ENCODE data around the gene INPP5K.

Gene INPP5K

DNA sequence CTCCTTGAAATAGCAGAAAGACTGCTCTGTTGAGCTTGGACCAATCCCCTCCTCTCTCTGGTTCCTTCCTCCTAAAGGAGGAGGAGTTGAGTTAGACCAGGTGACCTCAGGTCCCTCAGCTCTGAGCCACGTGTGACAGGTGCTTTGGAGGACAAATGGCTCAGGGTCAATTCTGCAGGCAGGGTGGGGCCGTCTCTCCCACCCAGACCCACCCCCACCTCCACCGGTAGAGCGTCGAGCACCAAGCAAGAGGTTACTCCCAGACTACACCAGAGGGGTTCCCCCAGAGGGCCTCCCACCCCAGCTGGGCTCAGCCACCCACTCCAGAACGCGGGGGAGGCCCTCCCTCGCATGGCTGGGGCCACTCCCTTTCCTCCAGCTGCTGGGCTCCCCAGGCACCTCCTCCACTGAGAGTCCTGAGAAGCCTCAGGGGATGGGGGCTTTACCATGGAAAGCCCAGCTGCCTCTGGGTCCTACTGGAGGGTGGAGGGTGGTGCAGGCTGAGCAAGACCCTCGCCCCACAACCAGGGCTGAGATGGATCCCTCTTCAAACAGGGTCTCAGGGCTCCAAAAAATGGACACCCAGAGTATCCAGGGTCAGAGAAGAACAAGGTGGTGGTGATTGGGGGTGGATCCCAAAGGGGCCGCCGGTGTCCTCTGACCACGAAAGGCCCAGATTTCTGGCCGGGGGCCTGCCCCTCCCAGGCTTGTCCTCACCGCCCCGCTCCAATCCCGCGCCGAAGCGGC is 31.6 kb downstream of the INPP5K start:
- DNase-seq = no peak

DNA sequence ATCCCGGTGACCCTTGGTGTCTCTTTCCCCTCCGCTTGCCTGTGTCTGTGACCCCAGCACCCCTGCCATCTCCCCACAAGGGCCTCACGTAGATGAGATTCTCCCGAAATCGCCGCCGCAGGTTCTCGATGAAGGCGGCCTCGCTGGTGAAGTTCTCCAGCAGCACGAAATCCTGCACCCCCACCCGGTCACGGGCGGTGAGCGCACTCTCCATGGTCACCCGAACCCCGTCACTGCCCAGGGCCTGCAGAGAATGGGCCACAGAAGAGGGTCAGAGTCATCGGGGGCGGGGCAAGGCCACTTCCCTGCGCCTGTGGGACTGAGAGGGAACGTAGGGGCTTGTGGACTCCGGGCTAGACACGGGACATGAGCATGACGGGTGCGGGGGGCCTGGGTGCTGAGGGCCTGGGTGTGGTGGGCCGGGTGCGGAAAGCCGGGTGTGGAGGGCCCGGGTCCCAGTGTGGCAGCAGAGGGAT is 32.3 kb downstream of the INPP5K start:
- DNase-seq = no peak

DNA sequence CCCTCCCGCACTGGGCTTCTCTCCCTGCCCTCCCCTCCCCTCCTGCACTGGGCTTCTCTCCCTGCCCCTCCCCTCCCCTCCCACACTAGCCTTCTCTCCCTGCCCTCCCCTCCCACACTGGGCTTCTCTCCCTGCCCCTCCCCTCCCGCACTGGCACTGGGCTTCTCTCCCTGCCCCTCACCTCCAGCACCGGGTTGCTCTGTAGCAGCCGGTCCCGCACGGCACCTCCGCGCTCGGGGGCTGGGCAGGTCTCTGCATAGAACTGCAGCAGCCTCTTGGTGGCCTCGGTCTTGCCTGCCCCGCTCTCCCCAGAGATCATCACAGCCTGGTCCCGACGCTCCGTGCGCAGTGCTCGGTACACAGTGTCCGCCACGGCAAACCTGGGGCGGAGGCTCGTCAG is 33.7 kb downstream of the INPP5K start:
- DNase-seq = no peak

DNA sequence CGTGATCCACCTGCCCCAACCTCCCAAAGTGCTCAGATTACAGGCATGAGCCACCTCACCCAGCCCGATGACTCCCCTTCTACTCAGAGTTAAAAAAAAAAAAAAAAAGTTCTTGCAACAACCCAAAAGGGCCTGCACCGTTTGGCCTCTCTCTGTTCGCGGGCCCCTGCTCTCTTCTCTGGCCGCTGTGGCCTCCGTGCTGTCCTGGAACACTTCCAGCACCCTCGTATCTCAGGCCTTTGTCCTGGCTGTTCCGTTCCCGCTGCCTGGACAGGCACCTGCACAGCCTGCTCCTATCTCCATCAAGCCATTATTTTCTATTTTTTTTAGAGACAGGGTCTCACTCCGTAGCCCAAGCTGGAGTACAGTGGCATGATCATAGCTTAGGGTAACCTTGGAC is 34.7 kb downstream of the INPP5K start:
- DNase-seq = no peak

DNA sequence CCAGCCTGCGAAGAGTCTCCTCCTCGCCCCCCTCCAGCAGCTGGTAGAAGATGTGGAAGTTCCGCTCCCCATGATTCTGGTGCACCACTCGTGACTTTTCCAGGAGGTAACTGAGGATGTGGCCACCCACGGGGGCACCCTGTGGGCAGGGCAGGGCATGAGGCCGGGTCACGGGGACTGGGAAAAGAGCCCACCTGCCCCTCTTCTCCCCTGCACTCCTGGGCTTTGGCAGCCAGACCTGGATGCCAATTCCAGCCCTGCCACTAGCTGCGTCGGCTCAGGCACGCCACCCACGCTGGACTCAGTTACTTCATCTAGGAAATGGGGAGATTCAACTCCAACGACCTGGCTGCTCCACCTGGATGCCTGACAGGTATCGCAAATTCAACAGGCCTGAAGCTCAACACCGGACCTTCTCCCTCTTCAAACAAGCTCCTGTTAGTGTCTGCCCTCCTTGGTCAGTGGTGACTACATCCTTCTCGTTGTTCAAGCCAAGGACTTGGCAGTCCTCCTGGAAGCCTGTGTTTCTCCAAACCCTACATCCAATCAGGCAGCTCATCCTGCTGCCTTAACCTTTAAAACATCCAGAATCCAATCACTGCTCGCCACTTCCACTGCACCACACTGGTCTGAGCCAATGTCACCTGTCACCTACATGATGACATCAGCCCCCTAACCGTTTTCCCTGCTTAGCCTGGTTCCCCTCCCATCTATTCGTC is 35.5 kb downstream of the INPP5K start:
- DNase-seq = no peak

DNA sequence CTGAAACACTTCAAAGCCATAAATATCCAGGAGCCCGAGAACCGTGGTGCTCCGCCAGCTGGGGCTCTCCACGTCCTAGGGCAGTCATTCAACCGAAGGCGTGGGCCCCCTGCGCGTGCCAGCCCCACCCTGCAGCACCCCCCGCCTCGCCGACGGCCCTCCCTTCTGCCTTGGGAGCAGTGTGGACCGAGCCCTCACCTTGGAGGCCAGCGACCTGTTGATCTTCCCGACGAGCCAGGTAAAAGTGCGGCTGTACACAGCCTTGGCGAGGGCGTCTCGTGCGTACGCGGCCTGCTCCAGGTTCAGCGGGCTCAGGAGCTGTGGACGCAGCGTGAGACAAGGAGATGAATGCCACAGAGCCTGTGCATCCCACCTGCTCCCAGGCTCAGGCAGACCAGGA is 38.0 kb downstream of the INPP5K start:
- no peak for DNase-seq

DNA sequence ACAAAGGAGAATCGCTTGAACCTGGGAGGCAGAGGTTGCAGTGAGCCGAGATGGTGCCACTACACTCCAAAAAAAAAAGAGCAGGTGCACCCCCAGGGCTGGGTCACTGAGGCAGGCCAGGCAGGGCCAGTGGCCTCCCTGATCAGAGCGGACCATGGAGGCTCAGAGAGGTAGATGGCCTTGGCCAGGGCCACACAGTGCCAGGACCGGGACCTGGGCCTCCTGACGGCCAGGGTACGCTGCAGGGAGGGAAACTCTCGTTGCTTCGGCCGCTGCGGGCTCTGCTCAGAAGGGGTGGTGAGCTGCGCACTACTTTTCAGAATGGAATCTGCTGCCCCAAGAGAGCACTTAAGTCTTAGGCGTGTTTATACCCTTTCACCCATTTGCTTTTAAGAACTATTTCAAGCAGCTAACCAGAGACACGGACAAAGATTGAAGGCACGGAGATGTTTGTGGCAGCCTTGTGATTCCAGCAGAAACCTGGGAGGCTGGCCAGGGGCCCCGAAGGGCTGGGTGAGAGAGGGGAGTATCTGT is 41.0 kb downstream of the INPP5K start:
- no peak for DNase-seq

DNA sequence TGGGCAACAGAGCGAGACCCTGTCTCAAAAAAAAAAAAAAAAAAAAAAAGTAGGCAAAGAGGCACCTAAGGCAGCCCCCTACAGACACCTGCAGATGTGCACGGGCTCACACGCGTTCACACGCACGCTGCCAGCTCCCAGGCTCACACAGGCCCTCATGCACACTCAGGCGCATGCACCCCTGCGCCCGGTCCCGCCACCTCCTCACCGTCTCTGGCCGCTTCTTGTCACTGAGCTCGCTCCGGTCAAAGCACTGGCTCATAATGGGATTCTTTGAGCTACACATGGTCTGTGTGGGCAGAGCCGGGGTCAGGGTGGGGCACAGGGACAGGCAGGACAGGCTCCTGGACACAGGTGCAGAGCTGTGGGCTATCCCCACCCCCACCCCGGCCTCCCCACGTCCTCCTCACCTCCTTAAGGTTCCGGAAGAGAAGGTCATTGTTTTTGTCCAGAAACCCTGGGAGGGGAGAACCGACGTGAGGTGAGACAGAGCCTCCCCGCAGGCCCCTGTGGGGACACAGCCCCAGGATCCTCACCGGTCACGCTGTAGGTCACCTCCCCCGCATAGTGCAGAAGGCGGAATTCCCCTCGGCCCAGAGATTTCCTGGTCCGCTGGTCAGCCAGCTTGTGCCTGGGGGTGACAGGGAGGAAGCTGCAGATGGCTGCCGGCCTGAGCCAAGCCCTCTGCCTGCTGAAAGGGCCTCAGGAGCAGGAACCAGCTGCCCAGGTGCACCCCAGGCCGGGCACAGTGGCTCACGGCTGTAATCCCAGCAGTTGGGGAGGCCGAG is 41.8 kb downstream of the INPP5K start:
- DNase-seq = no peak

DNA sequence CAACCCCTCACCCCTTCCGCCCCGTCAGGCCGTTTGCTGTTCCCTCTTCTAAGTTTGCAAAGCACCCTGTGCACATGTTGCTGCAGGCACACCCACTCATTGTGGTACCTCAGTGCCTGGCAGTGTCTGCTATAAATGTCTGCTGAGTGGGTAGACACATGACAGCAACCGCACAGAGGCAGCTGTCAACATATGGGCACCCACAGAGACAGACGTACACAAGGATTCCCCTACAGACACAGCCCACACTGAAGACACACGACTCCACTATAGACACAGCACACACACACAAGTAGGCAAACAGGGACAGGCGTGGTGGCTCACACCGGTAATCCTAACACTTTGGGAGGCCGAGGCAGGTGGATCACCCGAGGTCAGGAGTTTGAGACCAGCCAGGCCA is 42.6 kb downstream of the INPP5K start:
- DNase-seq = no peak

DNA sequence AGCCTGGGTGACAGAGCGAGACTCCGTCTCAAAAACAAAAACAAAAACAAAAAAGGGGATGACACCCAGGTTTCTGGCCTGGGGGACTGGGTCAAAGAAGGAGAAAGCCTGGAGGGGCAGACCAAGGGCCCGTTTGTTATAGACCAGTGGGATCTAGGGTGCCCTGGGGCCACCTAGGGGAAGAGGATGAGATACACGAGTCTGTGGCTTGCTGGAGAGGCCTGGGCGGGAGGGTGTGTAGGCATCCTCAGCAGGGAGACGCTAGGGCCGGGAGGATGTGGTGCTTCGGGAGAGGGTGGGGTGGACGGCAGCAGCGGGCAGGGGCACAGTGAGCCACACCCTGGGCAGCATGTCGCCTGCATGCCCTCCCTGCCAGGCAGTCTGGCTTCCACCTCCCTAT is 43.2 kb downstream of the INPP5K start:
- no peak for DNase-seq

DNA sequence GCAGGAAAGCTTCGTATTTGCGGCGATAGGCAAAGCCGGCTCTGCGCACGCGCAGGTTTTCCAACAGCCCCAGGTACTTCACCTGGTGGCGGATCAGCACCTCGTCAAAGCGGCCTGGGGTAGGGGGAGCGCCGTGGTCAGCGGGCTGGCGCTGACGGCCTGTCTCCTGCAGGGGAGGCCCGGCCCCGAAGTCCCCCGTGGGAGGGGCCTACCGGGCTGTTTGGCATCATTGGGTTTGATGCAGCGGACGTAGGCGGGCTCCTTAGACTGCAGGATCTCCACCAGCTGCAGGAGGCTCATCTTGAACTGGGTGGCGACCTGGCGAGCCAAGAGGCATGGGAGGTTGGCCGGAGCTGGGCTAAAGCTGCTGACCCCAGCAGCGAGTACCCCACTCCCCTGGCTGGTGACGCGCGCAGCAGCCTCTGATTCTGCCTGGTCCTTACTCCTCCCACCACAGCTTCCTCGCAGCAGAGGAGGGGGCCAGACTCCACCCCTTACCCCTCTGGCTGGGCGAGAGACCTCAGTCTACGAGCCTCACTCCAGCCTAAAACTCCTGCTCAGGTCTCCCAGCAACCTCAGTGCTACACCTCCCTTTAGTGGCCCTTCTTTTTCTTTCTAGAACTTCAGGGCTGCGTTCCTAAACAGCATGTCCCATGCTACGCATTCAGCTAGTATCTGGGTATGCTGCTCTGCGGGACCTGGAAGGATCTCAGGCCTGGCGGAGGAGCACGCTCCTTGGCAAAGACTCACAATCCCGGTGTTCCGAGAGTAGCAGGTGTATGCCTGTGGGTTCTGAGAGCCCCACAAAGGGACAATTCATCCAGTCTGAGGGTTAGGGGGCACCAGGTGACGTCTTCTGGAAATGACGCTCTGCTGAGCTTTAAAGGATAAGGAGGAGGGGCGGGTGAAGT is 44.2 kb downstream of the INPP5K start:
- no peak for DNase-seq

DNA sequence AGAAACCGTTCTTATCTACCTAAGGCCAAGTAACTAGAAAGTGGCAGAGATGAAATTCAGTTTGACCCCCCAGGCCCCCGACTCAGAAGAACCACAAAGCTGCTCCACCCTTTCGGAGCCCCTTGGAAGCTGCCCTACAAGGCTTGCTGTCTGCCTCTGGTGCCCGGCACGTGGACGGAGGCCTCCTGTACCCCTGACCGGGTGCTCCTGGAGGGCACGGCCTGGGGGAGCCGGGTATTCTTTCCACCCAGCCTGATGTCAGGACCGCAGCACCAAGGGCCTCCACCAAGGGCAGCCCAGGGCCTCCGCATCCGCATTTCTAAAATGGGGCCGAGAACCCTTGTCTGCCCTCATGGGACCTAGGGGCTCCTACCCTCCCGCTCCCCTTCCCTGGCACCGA is 44.9 kb downstream of the INPP5K start:
- no peak for DNase-seq

DNA sequence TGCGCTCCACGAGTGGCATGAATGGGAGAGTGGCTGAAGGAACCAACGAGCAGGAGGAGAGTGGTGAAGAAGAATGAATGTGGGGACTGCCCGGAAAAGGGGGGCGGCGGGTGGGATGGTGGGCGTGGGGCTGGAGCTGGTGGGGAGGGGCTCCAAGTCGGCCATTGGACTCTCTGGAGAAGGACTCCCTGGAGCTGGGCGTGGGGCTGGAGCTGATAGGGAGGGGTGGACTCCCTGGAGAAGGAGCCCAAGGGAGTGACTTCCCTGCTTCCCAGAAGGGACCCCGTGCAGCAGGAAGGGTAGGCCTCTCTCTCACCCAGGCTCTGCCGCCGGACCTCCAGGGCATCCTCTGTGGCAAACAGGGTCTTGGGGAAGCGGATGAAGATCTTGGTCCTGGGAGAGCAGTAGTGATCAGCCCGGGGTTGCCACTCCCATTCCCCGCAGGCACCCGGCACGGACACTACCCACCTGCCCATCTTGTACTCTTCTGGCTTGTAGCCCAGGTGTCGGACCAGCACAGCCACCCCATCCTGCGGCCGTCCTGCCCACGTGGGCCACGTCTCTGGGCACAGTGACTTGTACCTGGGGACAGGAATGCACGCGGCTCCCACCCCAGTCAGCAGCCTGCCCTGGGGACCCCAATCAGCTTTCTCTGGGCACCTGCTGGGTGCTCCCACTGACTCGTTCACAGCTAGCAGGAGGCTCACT is 45.5 kb downstream of the INPP5K start:
- no peak for DNase-seq

DNA sequence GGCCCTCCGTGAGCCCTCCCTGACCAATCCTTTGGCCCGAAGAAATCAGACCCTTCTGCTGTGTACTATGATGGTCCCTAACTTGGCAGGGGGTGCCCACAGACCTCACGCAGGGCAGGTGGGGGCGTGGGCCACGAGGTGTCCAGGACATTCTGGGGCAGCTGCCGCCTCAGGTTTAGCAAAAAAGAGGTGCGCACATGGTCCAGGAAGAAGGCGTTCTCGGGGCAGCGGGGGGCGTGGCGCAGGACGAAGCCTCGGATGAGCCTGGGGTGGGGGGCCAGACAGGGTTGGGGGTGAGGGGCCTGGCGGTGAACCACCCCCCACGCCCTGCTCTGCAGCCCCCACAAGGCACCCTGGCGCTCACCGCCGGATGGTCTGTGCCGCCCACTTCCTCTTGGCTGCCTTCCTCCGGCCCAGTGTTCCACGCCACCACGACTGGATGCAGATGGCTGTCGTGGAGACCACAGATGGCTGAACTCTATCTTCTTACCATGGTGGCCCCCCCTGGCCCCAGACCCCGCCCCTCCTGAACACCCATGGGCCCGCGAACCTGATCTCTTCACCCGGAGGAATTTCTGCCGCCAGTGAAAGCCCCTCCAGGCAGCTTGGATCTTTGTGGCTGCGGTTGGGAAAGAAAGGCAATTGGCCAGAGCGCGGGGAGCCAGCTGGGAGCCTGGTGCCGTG is 46.2 kb downstream of the INPP5K start:
- DNase-seq = no peak

DNA sequence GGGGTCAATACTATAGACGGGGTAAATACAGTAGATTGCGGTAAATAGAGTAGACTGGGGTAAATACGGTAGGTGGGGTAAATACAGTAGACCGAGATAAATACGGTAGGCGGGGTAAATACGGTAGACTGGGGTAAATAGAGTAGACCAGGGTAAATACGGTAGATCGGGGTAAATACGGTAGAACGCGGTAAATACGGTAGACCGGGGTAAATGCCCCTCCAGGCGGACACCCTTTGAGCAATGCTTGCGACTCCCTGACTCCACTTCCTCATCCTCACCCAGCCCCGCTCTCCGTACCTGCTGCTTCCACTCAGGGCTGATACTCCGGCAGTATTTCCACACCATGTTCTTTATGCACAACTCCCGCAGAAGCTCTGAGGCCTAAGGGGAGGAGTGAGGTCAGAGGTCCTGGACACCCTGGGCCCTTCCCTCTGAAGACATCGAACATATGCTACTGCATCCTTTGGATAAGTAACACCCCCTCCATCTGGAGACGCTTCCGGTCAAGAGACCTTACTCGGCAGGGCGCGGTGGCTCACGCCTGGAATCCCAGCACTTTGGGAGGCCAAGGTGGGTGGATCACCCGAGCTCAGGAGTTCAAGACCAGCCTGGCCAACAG is 47.1 kb downstream of the INPP5K start:
- DNase-seq = no peak

DNA sequence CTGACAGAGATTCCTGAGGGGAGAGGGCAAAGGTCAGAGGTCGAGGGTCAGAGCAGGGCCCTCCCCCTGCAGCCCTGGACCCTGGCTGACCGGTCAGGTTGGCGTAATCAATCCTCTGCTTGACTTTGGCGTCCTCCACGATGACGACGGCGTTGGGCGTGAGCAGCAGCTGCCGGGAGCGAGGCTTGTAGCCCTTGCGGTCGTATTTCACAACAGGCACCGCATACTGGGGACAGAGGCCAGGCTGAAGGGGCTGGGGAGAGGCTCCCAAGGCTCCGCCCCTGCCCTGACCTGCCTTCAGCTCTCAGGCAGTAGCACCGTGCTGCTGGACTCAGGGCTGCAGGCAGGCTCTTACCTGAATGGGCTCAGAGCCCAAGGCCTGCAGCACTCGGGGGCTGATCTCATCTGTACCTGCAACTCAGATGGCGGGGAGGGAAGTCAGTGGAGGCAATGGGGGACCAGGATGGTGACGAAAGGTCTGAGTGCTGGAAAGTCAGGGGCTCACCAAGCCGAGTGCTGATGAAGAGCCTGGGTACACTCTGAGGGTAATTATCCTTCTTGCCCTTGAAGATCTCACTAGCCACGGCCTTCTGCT is 48.4 kb downstream of the INPP5K start:
- DNase-seq = no peak

DNA sequence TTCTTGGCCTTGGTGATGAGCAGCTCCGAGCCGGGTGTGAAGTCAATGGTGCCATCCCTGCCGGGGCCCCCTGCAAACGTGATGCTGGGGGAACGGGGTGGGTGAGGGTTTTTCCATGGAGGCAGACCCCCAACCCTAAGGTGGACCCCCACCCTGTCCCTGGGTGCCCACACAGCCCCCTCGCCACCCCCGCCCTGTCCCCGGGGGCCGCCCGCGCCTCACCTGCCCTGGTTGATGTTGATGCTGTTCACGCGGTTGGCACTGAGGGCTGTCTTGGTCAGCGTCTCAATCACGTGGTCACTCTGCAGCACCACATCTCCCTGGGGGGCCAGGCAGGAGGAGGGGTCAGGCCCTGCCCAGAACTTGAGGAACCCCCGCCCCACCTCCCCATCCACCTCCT is 49.2 kb downstream of the INPP5K start:
- DNase-seq = no peak

DNA sequence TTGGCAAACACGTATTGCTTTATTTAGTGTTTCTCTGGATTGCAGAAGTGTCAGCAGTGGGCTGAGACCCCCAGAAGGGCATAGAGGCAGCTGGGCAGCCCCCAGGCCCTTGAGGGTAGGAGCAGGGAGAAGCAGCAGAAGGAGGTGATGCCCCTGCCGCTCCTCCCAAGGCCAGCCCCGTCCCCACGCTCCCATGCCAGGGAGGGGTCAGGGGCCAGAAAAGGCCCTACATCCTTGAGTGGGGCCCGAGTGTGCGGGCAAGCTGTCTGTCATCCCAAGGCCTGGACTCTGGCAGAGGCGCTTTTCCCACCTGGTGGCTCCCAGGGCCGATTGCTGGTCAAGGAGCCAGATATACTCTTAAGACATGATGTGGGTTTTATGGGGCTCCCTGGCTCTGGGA is 52.2 kb downstream of the INPP5K start:
- DNase-seq = no peak

DNA sequence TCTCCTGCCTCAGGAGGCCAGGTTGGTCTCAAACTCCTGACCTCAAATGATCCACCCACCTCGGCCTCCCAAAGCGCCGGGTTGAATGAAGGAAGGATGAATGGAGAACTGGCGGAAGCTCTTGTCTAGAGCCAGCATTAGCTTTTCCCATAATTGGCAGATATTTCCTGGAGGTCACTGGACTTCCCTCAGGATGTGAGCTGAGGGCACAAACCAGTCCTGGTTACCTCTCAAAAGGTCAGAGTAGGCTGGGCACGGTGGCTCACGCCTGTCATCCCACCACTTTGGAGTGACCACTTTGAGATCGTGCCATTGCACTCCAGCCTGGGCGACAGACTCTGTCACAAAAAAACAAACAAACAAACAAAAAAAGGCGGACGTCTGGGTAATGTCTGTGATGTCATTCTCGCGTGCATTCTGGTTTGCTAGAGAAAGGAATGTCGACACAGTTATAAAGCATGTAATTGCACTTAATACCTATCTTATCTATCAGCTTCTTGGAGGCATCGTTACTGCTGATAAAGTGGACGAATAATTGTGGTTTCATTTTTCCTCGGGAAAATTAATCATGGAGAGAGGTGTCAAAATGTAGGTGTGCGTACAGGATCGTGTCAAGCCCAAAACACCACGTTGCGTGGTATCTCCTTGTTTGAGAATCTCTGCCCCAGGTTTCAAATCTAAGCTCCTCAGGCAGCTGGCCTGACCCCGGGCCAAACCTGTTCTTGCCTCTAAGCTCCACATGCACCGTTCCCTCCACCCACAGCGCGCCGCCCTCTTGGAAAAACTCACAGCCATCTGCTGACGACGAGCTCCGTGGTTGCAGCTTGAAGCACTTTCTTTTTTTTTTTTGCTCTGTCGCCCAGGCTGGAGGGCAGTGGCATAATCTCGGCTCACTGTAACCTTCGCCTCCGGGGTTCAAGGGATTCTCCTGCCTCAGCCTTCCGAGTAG is 54.0 kb downstream of the INPP5K start:
- DNase-seq = no peak

Data from NCI-H1048 (cell line).